OCI-LY7 (cell line): ENCODE results near the gene RBBP4.

Experiments used
- CTCF ChIP-seq: fragments of 200-600 bp; sonication (generic); conservative IDR thresholded peaks from 2 replicates; pipeline ENCODE4 v1.5.1; 2014; ENCODE audit warnings: mild to moderate bottlenecking, antibody characterized with exemption, low read length, moderate library complexity, mixed read lengths
- EZH2phosphoT487 ChIP-seq: fragments of 200-600 bp; sonication (generic); IDR thresholded peaks from 2 replicates; pipeline ENCODE4 v1.6.1; 2018; ENCODE audit warnings: low read depth, borderline replicate concordance, mild to moderate bottlenecking, mixed run types, antibody characterized with exemption, low read length, moderate library complexity, mixed read lengths

GRCh38 chr1:32650248-32650751 lies 708 bp upstream of the RBBP4 start, which contains the start of gene ZBTB8OS:
- TF ChIP-seq CTCF (no peak), EZH2phosphoT487 (no peak)
